Adipocyte (in vitro differentiated cells): ENCODE data around the gene ODAD3.

ENCODE experiments used
- DNase-seq: peaks from one replicate; pipeline ENCODE4 v3.0.0-alpha.2; 2015; ENCODE audit warnings: low read depth
- H3K27me3 ChIP-seq: replicated peaks from 2 replicates; pipeline ENCODE4 v1.7.0; 2013; ENCODE audit warnings: mild to moderate bottlenecking, low read length, moderate library complexity; ENCODE audit not compliant: control insufficient read depth, insufficient read depth
- H3K36me3 ChIP-seq: 2 replicates; pipeline ENCODE4 v1.7.0; 2013; ENCODE audit warnings: low read length, mild to moderate bottlenecking, moderate library complexity; ENCODE audit not compliant: control insufficient read depth, insufficient read depth, severe bottlenecking
- H3K4me1 ChIP-seq: 2 replicates; pipeline ENCODE4 v1.7.0; 2013; ENCODE audit warnings: mild to moderate bottlenecking, low read length, moderate library complexity; ENCODE audit not compliant: control insufficient read depth, insufficient read depth
- H3K4me3 ChIP-seq: 2 replicates; pipeline ENCODE4 v1.7.0; 2013; ENCODE audit warnings: mild to moderate bottlenecking, low read length, moderate library complexity
- H3K9ac ChIP-seq: 2 replicates; pipeline ENCODE4 v1.7.0; 2013; ENCODE audit warnings: mild to moderate bottlenecking, low read length, moderate library complexity
- H3K9me3 ChIP-seq: 2 replicates; pipeline ENCODE4 v1.7.0; 2013; ENCODE audit warnings: mild to moderate bottlenecking, low read length, moderate library complexity; ENCODE audit not compliant: control insufficient read depth

Gene ODAD3

GRCh38 chr19:11378319-11379189 lies 56.4 kb downstream of the ODAD3 start:
- Histone ChIP-seq H3K27me3 (peaks cover 15% of the 10 kb centered on the region), H3K9me3 (no peaks in the 10 kb centered on the region), H3K9ac (peak overlapping the region; percentile 27), H3K4me1 (peaks cover 43% of the 10 kb centered on the region), H3K4me3 (no peak overlapping the region), H3K36me3 (no peaks in the 10 kb centered on the region)
- DNase-seq, result peak; percentile 68

GRCh38 chr19:11377756-11378155 lies 57.2 kb downstream of the ODAD3 start:
- Histone ChIP-seq H3K9me3 (no peaks in the 10 kb centered on the region), H3K9ac (peak overlapping the region; percentile 27), H3K27me3 (peaks cover 10% of the 10 kb centered on the region), H3K4me1 (peaks cover 43% of the 10 kb centered on the region), H3K36me3 (no peaks in the 10 kb centered on the region), H3K4me3 (no peak overlapping the region)
- DNase-seq, result peak; percentile 37

DNA sequence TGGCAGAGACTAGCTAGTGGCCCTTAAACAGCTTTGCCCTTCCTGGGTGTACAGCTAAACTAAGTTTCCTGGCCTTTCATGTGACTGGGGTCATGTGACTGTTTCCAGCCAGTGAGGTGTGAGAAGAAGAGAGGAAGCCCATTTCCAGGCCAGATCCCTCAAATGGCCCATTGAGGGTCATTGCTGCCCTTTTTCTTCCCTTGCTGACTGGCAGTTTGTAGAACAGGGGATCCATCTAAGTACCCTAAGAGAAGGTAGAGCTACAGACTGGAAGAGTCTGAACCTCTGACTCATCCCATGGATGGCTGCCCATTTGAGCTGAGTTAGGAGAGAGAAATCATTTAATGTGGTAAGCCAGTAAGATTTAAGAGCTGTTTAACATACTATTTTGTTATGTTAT lies 57.7 kb downstream of the ODAD3 start:
- Histone ChIP-seq H3K27me3 (peaks cover 6% of the 10 kb centered on the region), H3K9ac (peak overlapping the region; percentile 27), H3K4me1 (peaks cover 43% of the 10 kb centered on the region), H3K9me3 (no peaks in the 10 kb centered on the region), H3K36me3 (no peaks in the 10 kb centered on the region), H3K4me3 (no peak overlapping the region)
- DNase-seq, result peak; percentile 84

GRCh38 chr19:11375143-11375948 lies 59.6 kb downstream of the ODAD3 start:
- peaks cover 34% of the 10 kb centered on the region for H3K4me1 ChIP-seq
- no peaks in the 10 kb centered on the region for H3K9me3 ChIP-seq
- peak overlapping the region; percentile 91 for H3K9ac ChIP-seq
- H3K27me3 ChIP-seq, result no peaks in the 10 kb centered on the region
- H3K4me3 ChIP-seq, result peak overlapping the region; percentile 87
- no peaks in the 10 kb centered on the region for H3K36me3 ChIP-seq
- no peak for DNase-seq

DNA sequence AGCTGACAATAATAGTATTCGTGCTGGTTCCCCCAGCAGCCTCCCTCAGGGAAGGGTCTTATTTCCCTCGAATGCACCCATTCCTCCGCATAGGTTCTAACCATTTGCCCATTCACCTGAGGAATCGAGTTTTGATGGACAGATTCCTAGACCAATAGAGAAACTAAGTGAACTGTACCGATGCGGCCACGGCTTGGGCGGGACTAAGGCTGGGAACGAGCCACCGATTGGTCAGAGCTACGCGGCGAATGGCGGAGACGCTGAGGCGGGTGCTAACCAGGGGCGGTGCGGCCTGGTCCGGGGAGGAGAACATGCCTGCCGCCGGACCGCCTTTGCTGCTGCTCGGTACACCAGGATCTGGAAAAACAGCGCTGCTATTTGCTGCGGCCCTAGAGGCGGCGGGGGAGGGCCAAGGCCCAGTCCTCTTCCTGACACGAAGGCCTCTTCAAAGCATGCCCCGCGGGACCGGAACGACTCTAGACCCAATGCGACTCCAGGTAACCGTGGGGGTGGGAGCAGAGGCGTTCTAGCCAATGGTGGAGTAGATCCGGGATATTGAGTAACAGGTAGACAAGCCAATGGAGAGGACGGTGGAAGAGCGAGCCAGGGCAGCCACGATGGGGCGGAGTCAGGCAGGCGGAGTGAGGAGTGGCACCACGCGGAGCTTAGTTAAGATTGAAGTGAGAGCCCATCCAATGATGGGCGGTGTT lies 60.3 kb downstream of the ODAD3 start, which contains the start of gene SWSAP1:
Gene SWSAP1, plus strand, starts transcription at position 234 of the 710 bp plus-strand sequence. Its CDS starts 15 bp downstream, at position 249.
- Histone ChIP-seq H3K9ac (peak within 1 kb of the TSS; percentile 91), H3K27me3 (no peaks in the 10 kb centered on the region), H3K4me3 (peak within 1 kb of the TSS; percentile 87), H3K4me1 (peaks cover 33% of the 10 kb centered on the region), H3K36me3 (no peaks in the 10 kb centered on the region), H3K9me3 (no peaks in the 10 kb centered on the region)
- DNase-seq, result peak; percentile 99

DNA sequence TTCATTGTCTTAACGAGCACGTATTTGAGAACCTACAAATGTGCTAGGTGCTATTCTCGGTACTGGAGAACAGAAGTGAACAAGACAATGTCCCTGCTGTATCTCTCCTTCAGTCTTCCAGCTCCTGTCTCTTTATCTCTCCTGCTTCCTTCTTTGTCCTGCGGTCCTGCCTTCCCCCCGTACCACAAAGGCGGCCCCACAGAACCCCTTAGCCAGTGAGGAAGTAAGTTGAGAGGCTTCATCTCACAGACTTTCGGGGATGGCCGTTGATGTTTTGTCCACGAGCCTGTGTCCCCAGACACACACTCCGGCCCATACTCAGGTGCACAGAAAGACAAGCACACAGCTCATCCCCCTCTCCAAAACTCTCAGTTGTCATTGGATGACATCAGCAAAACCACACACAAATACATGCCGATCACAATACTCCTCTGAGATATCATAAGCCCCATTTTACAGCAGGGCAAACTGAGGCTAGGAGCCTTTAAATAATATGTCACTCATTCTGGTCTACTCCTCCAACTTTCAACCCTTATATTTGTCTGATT lies 61.0 kb downstream of the ODAD3 start:
- DNase-seq, result no peak
- Histone ChIP-seq H3K27me3 (no peaks in the 10 kb centered on the region), H3K9me3 (no peaks in the 10 kb centered on the region), H3K4me3 (peak overlapping the region; percentile 87), H3K4me1 (peaks cover 33% of the 10 kb centered on the region), H3K36me3 (no peaks in the 10 kb centered on the region), H3K9ac (peak overlapping the region; percentile 91)

DNA sequence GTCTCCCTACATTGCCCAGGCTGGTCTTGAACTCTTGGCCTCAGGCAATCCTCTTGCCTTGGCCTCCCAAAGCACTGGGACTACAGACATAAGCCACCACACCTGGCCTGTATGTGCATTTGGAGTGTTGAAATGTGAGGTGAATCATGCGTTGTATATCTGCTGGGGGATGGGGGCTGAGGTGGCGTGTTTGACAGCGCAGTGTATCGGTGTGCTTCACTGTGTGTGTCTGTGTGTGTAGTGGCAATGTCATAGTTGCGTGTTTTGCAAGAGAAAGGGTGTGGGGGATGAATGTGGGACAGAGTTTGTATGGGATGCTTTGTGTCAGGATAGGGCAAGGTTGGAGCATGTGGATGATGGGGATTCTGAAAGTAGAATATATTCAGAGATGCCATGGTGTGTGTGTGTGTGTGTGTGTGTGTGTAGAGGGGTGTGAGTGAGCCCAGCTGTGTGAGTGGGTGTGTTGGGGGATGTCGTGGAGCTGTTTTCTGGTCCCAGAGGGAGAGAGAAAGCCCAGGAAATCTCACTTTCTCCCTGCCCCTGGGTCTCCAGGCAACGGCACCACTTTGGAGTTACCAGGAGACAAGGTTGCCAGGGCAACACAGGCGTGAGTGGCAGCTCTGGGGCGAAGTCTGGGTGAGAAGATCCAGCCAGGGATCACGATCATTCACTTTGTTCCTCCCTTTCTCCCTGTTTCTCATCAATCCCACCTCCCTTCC lies 61.6 kb downstream of the ODAD3 start:
- Histone ChIP-seq H3K9ac (no peak overlapping the region), H3K27me3 (no peaks in the 10 kb centered on the region), H3K36me3 (no peaks in the 10 kb centered on the region), H3K4me3 (no peak overlapping the region), H3K9me3 (no peaks in the 10 kb centered on the region), H3K4me1 (peaks cover 27% of the 10 kb centered on the region)
- no peak for DNase-seq

DNA sequence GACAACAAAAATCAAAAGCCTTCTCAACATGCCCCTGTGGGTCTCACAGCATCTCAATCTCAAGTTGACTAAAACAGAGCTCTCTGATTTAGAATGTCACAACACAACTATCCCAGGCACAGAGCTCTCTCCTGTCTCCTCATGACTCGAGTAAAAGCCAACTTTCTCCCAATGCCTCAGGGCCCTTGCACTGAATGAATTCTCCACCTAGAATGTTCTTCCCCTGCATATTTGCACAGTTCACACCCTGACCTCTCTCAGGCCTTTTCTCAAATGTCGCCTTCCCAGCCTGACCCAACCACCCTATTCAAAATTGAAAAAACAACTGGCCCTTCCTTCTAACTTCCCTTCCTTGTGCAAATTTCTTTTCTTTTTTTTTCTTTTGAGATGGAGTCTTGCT lies 64.2 kb downstream of the ODAD3 start:
- no peak for DNase-seq
- Histone ChIP-seq H3K36me3 (peaks cover 9% of the 10 kb centered on the region), H3K9me3 (no peaks in the 10 kb centered on the region), H3K9ac (no peak overlapping the region), H3K4me3 (no peak overlapping the region), H3K27me3 (no peaks in the 10 kb centered on the region), H3K4me1 (peaks cover 10% of the 10 kb centered on the region)
